Brain microvascular endothelial cell (primary cell): ENCODE measurements around the gene FAM219A.

Experiments used
- DNase-seq: peaks from one replicate; pipeline ENCODE4 v3.0.0-alpha.2; 2020
- H3K27ac ChIP-seq: fragments of 250-450 bp; sonication (Bioruptor Pico); 2 replicates; pipeline ENCODE4 v1.5.1; 2020; ENCODE audit warnings: mild to moderate bottlenecking, moderate library complexity
- H3K27me3 ChIP-seq: fragments of 250-450 bp; sonication (Bioruptor Pico); replicated peaks from 2 replicates; pipeline ENCODE4 v1.5.1; 2020; ENCODE audit warnings: mild to moderate bottlenecking
- H3K36me3 ChIP-seq: fragments of 250-450 bp; sonication (Bioruptor Pico); replicated peaks from 2 replicates; pipeline ENCODE4 v1.5.1; 2020; ENCODE audit warnings: mild to moderate bottlenecking
- H3K4me3 ChIP-seq: 2 replicates; pipeline ENCODE4 v1.5.1; 2011; ENCODE audit warnings: low read depth, mild to moderate bottlenecking, control low read depth, low read length, moderate library complexity
- in situ Hi-C: cut with HindIII; loops from 2 replicates; pipeline ENCODE4 v1.10.0; 2017; ENCODE audit warnings: low sequenced_read_pairs, low pct_ligation_motif_present
- TF ChIP-seq, protein P1 (sequence below): IDR thresholded peaks from 2 replicates; pipeline ENCODE4 v1.5.1; 2011; ENCODE audit warnings: low read depth, mild to moderate bottlenecking, moderate library complexity, low read length, control low read depth, inconsistent platforms; ENCODE audit errors: missing control alignments

The FAM219A gene

DNA sequence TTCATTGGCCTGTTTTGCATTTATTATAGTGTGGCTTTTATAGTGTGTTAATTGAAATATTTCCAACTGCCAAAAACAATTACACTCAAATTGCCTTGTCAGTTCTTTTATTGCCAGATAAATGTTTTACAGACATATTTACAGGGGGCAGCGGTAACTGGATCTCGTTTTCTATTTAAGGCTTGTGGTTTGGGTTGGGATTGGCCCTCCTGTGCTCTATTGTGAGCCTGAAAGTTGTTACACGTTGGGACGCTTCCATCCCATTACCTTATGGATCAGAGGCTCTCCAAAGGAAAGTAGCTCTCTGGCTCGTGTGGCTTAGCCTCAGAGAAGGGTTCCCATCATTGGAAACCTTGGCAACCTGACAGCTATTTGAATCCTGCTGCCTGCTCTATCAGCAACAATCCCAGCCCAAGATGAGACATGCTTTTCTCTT is 21.1 kb upstream of the FAM219A start:
- no peak overlapping the region for H3K4me3 ChIP-seq
- TF ChIP-seq, protein P1, sequence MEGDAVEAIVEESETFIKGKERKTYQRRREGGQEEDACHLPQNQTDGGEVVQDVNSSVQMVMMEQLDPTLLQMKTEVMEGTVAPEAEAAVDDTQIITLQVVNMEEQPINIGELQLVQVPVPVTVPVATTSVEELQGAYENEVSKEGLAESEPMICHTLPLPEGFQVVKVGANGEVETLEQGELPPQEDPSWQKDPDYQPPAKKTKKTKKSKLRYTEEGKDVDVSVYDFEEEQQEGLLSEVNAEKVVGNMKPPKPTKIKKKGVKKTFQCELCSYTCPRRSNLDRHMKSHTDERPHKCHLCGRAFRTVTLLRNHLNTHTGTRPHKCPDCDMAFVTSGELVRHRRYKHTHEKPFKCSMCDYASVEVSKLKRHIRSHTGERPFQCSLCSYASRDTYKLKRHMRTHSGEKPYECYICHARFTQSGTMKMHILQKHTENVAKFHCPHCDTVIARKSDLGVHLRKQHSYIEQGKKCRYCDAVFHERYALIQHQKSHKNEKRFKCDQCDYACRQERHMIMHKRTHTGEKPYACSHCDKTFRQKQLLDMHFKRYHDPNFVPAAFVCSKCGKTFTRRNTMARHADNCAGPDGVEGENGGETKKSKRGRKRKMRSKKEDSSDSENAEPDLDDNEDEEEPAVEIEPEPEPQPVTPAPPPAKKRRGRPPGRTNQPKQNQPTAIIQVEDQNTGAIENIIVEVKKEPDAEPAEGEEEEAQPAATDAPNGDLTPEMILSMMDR, result no peak
- H3K27me3 ChIP-seq, result peaks cover 2% of the 10 kb centered on the region
- no peak overlapping the region for H3K27ac ChIP-seq
- in situ Hi-C loops, result no loop called here
- DNase-seq, result no peak
- H3K36me3 ChIP-seq, result no peaks in the 10 kb centered on the region

DNA sequence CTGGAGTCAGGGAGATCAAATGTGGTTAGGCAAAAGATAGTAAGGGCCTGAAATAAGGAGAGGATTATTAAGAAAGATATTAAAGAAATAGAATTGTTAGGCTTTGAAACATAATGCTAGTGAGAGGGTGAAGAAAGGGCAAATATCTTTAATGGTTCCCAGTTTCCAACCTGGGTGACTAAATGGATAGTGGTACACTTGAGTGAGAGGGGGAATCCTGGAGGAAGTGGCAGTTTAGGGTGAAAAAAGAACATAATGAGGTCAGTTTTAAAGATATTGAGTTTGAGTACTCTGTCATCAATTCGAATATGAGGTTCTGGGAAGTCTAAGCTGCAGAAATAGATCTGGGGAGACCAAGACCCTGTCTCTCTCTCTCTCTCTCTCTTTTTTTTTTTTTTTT is 19.2 kb upstream of the FAM219A start:
- Histone ChIP-seq H3K4me3 (no peak overlapping the region), H3K27me3 (peaks cover 2% of the 10 kb centered on the region), H3K27ac (no peak overlapping the region), H3K36me3 (no peaks in the 10 kb centered on the region)
- TF ChIP-seq, protein P1, result no peak
- in situ Hi-C loops, result no loop called here
- DNase-seq, result no peak

GRCh38 chr9:34475097-34475496 is 16.7 kb upstream of the FAM219A start:
- no peaks in the 10 kb centered on the region for H3K36me3 ChIP-seq
- TF ChIP-seq, protein P1, result no peak
- in situ Hi-C loops, result no loop called here
- no peak for DNase-seq
- peaks cover 2% of the 10 kb centered on the region for H3K27me3 ChIP-seq
- no peak overlapping the region for H3K4me3 ChIP-seq
- no peak overlapping the region for H3K27ac ChIP-seq

DNA sequence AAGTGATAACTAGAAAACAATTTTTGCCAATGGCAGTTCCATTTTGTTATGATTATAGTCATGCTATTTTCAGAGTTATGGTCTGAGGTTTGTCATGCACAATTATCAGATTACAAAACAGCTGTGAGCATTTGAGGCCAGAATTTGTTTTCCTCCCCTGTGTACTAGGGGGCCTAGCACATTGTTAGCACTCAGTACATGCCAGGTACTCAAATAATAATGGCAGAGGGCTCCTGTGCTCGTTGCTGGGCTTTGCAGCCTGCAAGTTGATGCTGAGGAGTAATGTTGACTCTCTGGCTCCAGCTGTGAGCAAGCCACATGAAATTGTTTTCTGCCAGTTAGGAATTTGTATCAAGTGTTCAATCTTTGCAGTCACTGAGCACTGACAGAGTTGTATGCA is 7.1 kb upstream of the FAM219A start:
- TF ChIP-seq, protein P1, result no peak
- Histone ChIP-seq H3K27me3 (peaks cover 8% of the 10 kb centered on the region), H3K4me3 (no peak overlapping the region), H3K36me3 (no peaks in the 10 kb centered on the region), H3K27ac (no peak overlapping the region)
- in situ Hi-C loops, result no loop called here
- no peak for DNase-seq

DNA sequence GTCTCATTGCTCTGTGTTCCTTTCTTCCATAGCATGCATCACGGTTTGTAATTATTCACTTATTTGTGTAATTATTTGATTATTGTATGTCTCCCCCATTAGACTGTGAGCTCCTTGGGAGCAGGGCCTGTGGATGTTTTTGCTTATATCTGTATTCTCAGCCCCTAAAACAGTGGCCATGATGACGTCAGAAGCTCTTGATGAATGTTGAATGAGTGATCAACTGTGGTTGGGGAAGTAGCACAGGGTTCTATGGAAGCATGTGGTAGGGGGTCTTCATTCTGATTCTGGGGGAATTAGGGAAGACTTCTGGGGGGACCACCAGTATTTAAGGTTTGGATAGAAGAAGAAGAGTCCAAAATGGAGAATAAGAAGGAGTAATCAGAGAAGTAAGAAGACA is 6.2 kb upstream of the FAM219A start:
- TF ChIP-seq, protein P1, result no peak
- Histone ChIP-seq H3K27me3 (peaks cover 8% of the 10 kb centered on the region), H3K4me3 (no peak overlapping the region), H3K27ac (no peak overlapping the region), H3K36me3 (no peaks in the 10 kb centered on the region)
- DNase-seq, result no peak
- in situ Hi-C loops, result no loop called here

DNA sequence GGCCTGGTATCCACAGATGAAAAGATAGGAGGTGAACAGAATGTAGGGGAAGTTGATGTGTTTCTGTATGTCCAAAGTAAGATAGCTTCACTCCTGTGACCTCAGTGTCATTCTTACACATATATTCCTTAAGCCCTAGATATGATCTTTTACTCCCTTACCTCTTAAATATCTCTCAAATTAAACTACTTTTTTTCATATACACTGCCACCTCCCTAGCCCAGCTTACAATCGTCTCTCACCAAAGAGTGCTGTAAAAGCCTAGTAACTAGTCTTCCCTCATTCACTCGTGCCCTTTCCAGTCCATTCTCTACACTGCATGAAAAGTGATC is 5.5 kb upstream of the FAM219A start:
- TF ChIP-seq, protein P1, result no peak
- Histone ChIP-seq H3K36me3 (no peaks in the 10 kb centered on the region), H3K4me3 (no peak overlapping the region), H3K27ac (no peak overlapping the region), H3K27me3 (peaks cover 8% of the 10 kb centered on the region)
- DNase-seq, result no peak
- in situ Hi-C loops, result no loop called here
